ENCODE data around the gene GCN1. TPM values are rescaled to one million over a fixed set of nuclear protein-coding genes. Genes with fewer than 3 reads are reported as not detected.
A peak's percentile ranks its signal among the peaks of the same experiment; 100 is the strongest.

The GCN1 gene
- total RNA-seq, 1 donor from 2014 or later: 114 TPM

GRCh38 chr12:120095331-120095730 lies 99.2 kb downstream of the GCN1 start:
- no peak for TF ChIP-seq CTCF (conservative IDR thresholded peaks at IDR 0.05)
- no peak for DNase-seq (ENCODE audit: low read depth, low spot score)
- H3K36me3 Mint-ChIP-seq (ENCODE audit: low read depth): peaks cover 3% of the 10 kb centered on the region
- peaks cover 11% of the 10 kb centered on the region for H3K4me1 Mint-ChIP-seq
- no peak overlapping the region for H3K27ac Mint-ChIP-seq (ENCODE audit: unreplicated experiment)
- H3K9me3 Mint-ChIP-seq: no peaks in the 10 kb centered on the region
- H3K27me3 Mint-ChIP-seq (ENCODE audit: low read depth): no peaks in the 10 kb centered on the region
- no peak overlapping the region for H3K4me3 Mint-ChIP-seq

GRCh38 chr12:120094485-120094884 lies 100.0 kb downstream of the GCN1 start:
- peaks cover 3% of the 10 kb centered on the region for H3K36me3 Mint-ChIP-seq (ENCODE audit: low read depth)
- no peak overlapping the region for H3K27ac Mint-ChIP-seq (ENCODE audit: unreplicated experiment)
- no peak for TF ChIP-seq CTCF (conservative IDR thresholded peaks at IDR 0.05)
- H3K4me1 Mint-ChIP-seq: peaks cover 11% of the 10 kb centered on the region
- no peaks in the 10 kb centered on the region for H3K9me3 Mint-ChIP-seq
- no peaks in the 10 kb centered on the region for H3K27me3 Mint-ChIP-seq (ENCODE audit: low read depth)
- H3K4me3 Mint-ChIP-seq: no peak overlapping the region
- no peak for DNase-seq (ENCODE audit: low read depth, low spot score)

- Mint-ChIP-seq H3K36me3 (ENCODE audit: low read depth) (peaks cover 3% of the 10 kb centered on the region), H3K27me3 (ENCODE audit: low read depth) (no peaks in the 10 kb centered on the region), H3K4me1 (peaks cover 17% of the 10 kb centered on the region), H3K27ac (ENCODE audit: unreplicated experiment) (no peak overlapping the region), H3K9me3 (no peaks in the 10 kb centered on the region), H3K4me3 (no peak overlapping the region)
- no peak for TF ChIP-seq CTCF (conservative IDR thresholded peaks at IDR 0.05)
- peak; percentile 48 for DNase-seq (ENCODE audit: low read depth, low spot score)
Measured at GRCh38 chr12:120093592-120094355, 100.7 kb downstream of the GCN1 start.

GRCh38 chr12:120093336-120093591 lies 101.3 kb downstream of the GCN1 start:
- Mint-ChIP-seq H3K9me3 (no peaks in the 10 kb centered on the region), H3K27ac (ENCODE audit: unreplicated experiment) (no peak overlapping the region), H3K27me3 (ENCODE audit: low read depth) (no peaks in the 10 kb centered on the region), H3K4me3 (no peak overlapping the region), H3K36me3 (ENCODE audit: low read depth) (peaks cover 3% of the 10 kb centered on the region), H3K4me1 (peaks cover 18% of the 10 kb centered on the region)
- DNase-seq (ENCODE audit: low read depth, low spot score): no peak
- TF ChIP-seq CTCF (conservative IDR thresholded peaks at IDR 0.05): no peak

GRCh38 chr12:120092551-120093335 lies 101.8 kb downstream of the GCN1 start:
- DNase-seq (ENCODE audit: low read depth, low spot score): no peak
- no peak for TF ChIP-seq CTCF (conservative IDR thresholded peaks at IDR 0.05)
- peaks cover 18% of the 10 kb centered on the region for H3K4me1 Mint-ChIP-seq
- no peaks in the 10 kb centered on the region for H3K9me3 Mint-ChIP-seq
- H3K27me3 Mint-ChIP-seq (ENCODE audit: low read depth): no peaks in the 10 kb centered on the region
- H3K4me3 Mint-ChIP-seq: no peak overlapping the region
- H3K27ac Mint-ChIP-seq (ENCODE audit: unreplicated experiment): no peak overlapping the region
- H3K36me3 Mint-ChIP-seq (ENCODE audit: low read depth): peaks cover 3% of the 10 kb centered on the region

Data from neural crest cell (in vitro differentiated cells).